Activated CD4-positive, alpha-beta T cell treated with anti-CD3 and anti-CD28 coated beads, Interleukin-2, Interleukin-4, amounts not matched to agents 100 ng/mL and 50 ng/mL, durations not matched to agents 16 hours and 8 hours (primary cell): ENCODE measurements around the gene PANX1.
"Not testable (repeated sequence)": the region's sequence is repeated elsewhere in the genome, so short reads cannot be mapped to it uniquely, and the experiment has no call there.

Experiments used
- DNase-seq: peaks from one replicate; pipeline ENCODE4 v3.0.0-alpha.2; 2020; ENCODE audit warnings: low spot score

Gene PANX1

GRCh38 chr11:94150056-94150455, 21.4 kb downstream of the PANX1 start:
- DNase-seq: no peak

GRCh38 chr11:94150704-94151685, 22.4 kb downstream of the PANX1 start:
- no peak for DNase-seq

GRCh38 chr11:94151903-94152677, 23.4 kb downstream of the PANX1 start:
- peak; percentile 31 for DNase-seq

- DNase-seq: no peak
Observed at GRCh38 chr11:94152678-94153065, 24.0 kb downstream of the PANX1 start.

- no peak for DNase-seq
Observed at GRCh38 chr11:94153320-94153719, 24.7 kb downstream of the PANX1 start.

- no peak for DNase-seq
Observed at GRCh38 chr11:94154095-94154856, 25.6 kb downstream of the PANX1 start.

GRCh38 chr11:94157339-94157738, 28.7 kb downstream of the PANX1 start:
- not testable (repeated sequence) for DNase-seq

- no peak for DNase-seq
Observed at GRCh38 chr11:94168882-94169281, 40.2 kb downstream of the PANX1 start.

- DNase-seq: no peak
Observed at GRCh38 chr11:94169516-94169915, 40.9 kb downstream of the PANX1 start.

- DNase-seq: no peak
Observed at GRCh38 chr11:94169930-94170545, 41.4 kb downstream of the PANX1 start.

- DNase-seq: no peak
Observed at GRCh38 chr11:94170953-94171352, 42.3 kb downstream of the PANX1 start.

GRCh38 chr11:94171693-94172440, 43.2 kb downstream of the PANX1 start:
- peak; percentile 24 for DNase-seq

GRCh38 chr11:94175535-94175934, 46.9 kb downstream of the PANX1 start:
- no peak for DNase-seq

- DNase-seq: no peak
Observed at GRCh38 chr11:94178331-94178730, 49.7 kb downstream of the PANX1 start.

- no peak for DNase-seq
Observed at GRCh38 chr11:94179696-94180095, 51.1 kb downstream of the PANX1 start.

GRCh38 chr11:94181526-94181925, 52.9 kb downstream of the PANX1 start:
- no peak for DNase-seq

GRCh38 chr11:94181943-94182342, 53.3 kb downstream of the PANX1 start:
- DNase-seq: no peak

GRCh38 chr11:94183251-94183885, 54.7 kb downstream of the PANX1 start:
- DNase-seq: no peak

GRCh38 chr11:94183886-94184264, 55.2 kb downstream of the PANX1 start:
- peak; percentile 21 for DNase-seq

GRCh38 chr11:94184362-94184761, 55.7 kb downstream of the PANX1 start:
- no peak for DNase-seq

GRCh38 chr11:94184846-94185245, 56.2 kb downstream of the PANX1 start:
- DNase-seq: no peak
